Tibial nerve (tissue), 3 donors: ENCODE data around the gene REV1.

Experiments
- CTCF ChIP-seq, 5 experiments: fragments of 200-600 bp in 3 of 5; fragments of 450-650 bp in 2 of 5; sonication (generic) in 3 of 5; IDR thresholded peaks; one replicate each; pipeline ENCODE4 v1.5.1; 2016 to 2019; ENCODE audit warnings: antibody characterized with exemption in 5 of 5, mild to moderate bottlenecking in 3 of 5, moderate library complexity in 2 of 5
- POLR2A ChIP-seq, 2 donors: fragments of 450-650 bp; IDR thresholded peaks; one replicate each; pipeline ENCODE4 v1.6.1; 2017; ENCODE audit warnings: antibody characterized with exemption in 2 of 2, mild to moderate bottlenecking in 2 of 2, moderate library complexity in 2 of 2

DNA sequence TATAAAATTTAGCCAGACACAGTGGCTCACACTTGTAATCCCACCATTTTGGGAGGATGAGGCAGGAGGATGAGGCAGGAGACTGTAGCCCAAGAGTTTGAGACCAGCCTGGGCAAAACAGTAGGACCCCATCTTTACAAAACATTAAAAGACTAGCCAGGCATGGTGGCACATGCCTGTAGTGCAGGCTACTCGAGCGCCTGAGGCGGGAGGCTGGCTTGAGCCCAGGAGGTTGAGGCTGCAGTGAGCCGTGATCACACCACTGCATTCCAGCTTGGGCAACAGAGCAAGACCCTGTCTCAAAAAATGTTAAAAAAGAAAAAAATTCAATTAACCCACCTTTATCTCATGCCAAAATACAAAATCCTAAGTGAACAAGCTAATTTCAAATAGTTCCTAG, 4.0 kb downstream of the REV1 start:
- TF ChIP-seq CTCF (IDR thresholded peaks at IDR 0.05): no peak
- TF ChIP-seq POLR2A (IDR thresholded peaks at IDR 0.05): no peak
